NK-92 (cell line): ENCODE measurements around the gene C3orf52.

ENCODE experiments used
- DNase-seq: peaks from one replicate; lab custom pipeline; 2025; ENCODE audit not compliant: unreplicated experiment; lab: John Stamatoyannopoulos, UW

Gene C3orf52

GRCh38 chr3:112085735-112086075 lies 484 bp upstream of the C3orf52 start:
- DNase-seq, result no peak

DNA sequence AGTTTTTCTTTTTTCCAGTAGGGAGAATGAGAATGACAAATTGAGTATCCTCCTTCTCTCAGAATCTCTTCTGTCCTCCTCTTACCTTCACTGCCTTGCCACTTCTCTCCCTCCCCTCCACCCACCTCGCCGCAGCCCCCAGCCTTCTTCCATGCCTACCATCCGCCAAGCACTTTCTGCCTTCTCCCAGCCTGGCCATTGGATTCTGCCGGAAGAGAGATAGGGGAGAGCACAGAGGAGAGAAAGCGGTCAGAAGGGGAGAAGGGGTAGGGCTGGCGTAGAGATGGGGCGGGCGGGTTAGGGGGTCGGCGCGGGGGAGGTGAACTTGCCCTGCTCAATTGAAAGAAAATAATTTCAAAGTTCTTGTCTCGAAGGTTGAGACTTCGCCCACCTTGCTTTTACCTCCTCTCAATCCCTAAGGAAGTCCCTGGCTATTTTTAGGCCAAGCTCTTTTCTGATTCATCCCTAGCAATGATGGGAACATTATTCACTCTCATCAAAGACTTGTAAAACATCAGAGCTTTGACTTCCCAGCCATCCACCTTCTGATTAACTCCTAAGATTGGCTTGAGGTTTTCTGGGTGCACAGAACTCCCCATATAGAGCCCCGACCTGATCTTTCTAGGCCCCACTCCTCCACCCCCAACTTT lies 811 bp downstream of the C3orf52 start:
- no peak for DNase-seq

DNA sequence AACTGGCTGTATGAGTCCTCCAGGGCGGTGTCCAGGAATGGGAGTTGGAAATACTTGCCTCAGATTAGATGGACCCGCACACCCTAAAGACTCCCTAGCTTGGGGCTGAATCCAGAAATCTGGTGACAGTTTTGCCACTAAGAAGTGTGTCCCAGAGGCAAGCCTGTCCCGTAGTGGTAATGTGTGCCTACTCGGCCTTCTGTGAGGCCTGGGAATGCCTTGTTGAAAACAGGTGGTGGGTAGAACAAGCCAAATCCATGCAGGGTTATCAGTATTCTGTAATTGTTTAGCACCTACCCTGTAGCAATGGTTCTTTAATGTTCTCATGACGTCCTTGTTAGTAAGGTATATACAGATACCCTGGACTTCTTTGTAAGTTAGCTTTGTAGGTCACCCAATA lies 1.6 kb downstream of the C3orf52 start:
- no peak for DNase-seq

- DNase-seq, result no peak
Measured at GRCh38 chr3:112088944-112089343, 2.8 kb downstream of the C3orf52 start.

DNA sequence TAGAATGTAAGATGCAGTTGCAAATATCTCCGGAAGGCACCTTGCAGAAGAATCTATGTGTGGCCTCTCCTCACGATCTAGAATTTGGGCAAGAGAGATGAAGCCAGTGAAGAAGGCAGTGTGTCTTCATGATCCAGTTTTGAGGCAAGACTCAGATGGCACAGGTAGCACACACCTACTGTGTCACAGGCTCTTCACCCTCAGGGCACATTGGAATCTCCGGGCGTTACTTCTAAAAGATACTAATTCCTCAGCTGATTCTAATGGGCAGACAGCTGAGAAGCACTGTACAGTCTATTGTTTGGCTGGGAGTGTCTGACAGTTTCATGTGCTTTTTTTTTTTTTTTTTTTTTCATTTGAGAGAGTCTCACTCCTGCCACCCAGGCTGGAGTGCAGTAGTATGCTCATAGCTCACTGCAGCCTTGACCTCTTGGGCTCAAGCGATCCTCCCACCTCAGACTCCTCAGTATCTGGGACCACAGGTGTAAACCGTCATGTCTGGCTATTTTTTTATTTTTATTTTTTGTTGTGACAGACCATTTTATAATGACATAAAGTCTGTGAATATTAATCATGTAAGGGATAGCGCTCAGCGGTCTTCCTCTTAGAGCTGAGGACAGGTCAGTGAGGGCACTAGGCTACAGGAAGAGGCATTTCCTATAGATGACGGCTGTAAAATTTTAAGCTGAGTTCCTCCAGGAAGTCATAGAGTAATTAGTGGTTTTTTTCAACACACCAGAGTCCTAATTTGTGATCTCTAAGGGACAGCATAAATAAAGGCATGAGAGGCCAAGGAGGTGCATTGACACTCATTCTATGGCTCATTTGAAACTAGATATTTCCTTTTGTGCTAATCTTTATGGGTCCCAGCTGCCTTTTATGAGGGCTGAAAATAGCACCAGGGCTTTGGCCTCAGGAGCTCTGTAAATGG lies 4.0 kb downstream of the C3orf52 start:
- DNase-seq, result no peak

DNA sequence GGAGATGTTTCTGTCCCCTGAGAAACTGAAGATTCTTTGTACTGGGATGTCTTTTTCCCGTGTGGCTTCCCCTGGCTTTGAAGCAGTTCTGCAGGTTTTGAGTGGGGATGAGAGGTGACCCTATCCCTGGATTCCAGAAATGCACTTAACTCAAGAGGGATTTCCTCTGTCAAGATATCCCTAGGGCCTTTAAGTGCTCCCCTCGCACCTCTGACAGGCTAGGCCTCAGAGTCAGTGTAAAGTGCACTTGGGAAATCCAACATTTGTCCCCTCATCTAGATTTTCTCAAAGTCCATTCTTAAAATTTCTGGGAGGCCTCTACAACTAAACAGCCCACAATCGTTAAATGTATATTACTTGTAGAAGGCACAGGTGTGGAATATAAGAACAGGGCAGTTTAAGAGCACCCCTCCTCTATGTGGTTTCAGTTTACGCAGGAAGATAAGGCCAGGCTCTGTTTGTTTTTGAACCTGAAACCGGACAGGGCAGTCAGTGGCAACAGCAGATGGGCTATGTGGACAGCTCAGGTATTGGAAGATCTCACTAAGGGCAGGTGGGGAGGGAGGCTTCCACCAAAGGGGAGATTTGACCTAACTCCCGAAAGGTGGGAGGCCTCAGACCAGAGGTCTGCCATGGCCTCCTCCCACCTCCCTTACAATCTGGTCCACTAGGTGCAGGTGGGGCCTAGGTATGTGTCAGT lies 4.8 kb downstream of the C3orf52 start:
- no peak for DNase-seq

DNA sequence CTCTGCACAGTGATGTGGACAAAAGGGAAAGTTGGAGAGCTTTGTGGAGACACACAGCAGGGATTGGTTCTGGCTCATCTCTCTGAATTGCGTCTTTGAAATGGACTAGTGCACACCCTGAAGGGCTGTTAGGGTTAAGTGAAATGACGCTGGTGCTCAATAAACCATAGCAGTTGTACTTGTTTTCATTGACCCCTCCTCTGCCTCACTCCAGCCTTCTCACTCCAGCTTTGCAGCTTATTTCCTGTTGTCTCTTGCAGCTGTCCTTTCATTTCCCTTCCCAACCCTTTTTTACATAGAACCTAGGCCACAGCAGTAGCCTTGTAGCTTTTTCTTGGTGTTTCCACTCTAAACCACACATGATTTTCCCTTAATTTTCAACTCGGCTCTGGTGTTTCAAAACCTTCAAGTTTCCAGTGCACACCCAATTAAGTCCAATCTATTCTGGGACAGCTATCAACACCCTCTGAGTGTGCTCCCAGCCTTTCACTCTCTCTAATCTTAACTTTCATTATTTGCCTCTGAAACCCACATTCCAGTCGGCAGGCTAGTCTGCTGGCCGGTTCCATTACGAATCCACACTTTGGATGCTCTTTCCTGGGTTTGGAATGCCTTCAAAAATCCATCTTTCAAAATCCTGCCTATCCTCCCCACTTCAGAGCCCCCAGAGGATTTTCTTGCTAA lies 6.4 kb downstream of the C3orf52 start:
- DNase-seq, result no peak

- no peak for DNase-seq
Measured at GRCh38 chr3:112093180-112093522, 7.0 kb downstream of the C3orf52 start.

DNA sequence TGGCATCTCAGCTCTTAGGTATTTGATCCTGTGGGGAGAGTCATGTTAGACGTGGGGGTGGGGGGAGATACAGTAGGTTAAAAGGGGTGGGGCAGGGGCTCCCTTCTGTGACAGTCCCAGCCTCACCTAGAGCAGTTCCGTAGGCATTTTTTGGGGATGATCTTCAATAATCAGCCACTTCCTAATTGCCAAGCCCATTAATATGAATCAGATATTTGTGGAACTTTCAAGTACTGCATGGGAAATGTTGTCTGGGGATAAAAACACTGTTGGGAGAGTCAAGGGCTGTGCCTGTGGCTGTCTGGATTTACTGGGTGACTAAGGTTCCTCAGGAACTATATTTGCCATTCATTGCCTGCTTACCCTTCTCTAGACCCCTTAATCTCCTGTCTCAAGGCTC lies 9.5 kb downstream of the C3orf52 start:
- DNase-seq, result no peak

- no peak for DNase-seq
Measured at GRCh38 chr3:112096176-112096575, 10.0 kb downstream of the C3orf52 start.

DNA sequence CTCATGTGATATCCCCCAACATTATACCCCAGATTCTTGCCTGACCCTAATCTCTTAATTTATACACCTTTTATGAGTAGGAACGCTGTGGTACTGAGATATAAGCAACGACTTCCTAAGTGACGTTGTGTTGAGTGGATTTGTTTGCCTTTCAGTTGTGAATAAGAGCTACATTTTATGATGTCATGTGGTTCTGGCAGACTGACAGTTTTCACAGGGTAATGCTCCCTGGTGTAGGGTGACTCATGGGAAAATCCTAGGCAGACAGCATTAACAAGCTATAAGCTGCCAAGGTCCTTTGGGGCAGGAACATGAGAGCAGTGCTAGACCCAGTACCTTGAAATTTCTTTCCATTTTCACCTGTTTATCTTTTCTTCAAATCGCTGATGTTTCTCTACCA lies 11.2 kb downstream of the C3orf52 start:
- DNase-seq, result no peak

DNA sequence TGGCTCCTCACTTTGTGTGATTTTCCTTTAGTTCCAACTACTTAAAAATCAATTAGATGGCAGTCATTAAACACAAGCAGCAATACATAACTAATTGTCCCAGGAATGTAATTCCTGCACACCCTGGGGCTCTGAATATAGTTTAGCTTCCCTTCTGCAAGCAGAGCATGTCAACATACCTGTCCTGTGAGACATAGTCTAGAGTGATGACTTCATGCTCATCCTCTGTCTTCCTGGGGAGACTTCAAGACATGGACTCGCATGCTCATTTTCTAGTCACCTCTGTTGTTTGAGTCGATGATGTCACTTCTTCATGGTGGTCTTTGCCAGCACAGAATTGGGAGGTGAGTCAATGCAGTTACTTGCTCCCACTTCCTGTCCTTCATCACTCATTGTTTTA lies 15.7 kb downstream of the C3orf52 start:
- no peak for DNase-seq

DNA sequence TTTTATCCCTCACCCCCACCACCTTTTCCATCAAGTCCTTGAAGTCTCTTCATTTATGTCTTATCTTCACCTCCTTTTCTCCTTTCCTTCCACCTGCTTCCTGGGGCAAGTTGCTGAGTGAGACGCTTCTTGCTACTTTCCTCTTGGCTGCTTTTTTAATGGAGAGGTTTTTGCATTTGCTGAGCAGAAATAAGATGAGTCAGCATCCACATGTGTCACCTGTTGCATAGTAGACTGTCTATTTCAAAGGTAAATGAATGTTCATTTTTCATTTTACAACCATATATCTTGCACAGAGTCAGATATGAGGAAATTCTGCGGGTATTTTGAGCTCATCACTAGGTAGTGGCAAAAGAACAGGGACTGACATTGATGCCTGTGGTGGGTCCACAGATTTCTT lies 18.6 kb downstream of the C3orf52 start:
- DNase-seq, result no peak

- no peak for DNase-seq
Measured at GRCh38 chr3:112109322-112109721, 23.1 kb downstream of the C3orf52 start.

GRCh38 chr3:112111785-112112402 lies 25.7 kb downstream of the C3orf52 start:
- DNase-seq, result no peak

- no peak for DNase-seq
Measured at GRCh38 chr3:112114576-112115160, 28.5 kb downstream of the C3orf52 start.

- DNase-seq, result no peak
Measured at GRCh38 chr3:112115161-112115739, 29.1 kb downstream of the C3orf52 start.

- DNase-seq, result no peak
Measured at GRCh38 chr3:112115806-112116383, 29.7 kb downstream of the C3orf52 start.

GRCh38 chr3:112116748-112117186 lies 30.6 kb downstream of the C3orf52 start:
- DNase-seq, result no peak

GRCh38 chr3:112117415-112117814 lies 31.2 kb downstream of the C3orf52 start:
- no peak for DNase-seq
